GM12891 (cell line): ENCODE measurements around the gene VMA21.

Source experiments
- DNase-seq: peaks from one replicate; pipeline ENCODE4 v3.0.0; 2011; ENCODE audit warnings: low spot score; ENCODE audit not compliant: insufficient read length
- FAIRE-seq: peaks from 2 replicates; lab custom pipeline; 2011; peaks lifted over from hg19 to GRCh38; lab: Jason Lieb, UNC
- PAX5 ChIP-seq: IDR thresholded peaks from 2 replicates; pipeline ENCODE4 v1.6.1; 2011; ENCODE audit warnings: low read length, moderate library complexity, mild to moderate bottlenecking; ENCODE audit not compliant: insufficient read depth, severe bottlenecking
- POLR2A ChIP-seq: IDR thresholded peaks from 2 replicates; pipeline ENCODE4 v1.6.1; 2011; ENCODE audit warnings: low read depth, low read length, control low read depth
- POLR2AphosphoS5 ChIP-seq: IDR thresholded peaks from 2 replicates; pipeline ENCODE4 v1.6.1; 2011; ENCODE audit warnings: low read depth, low read length, control low read depth
- POU2F2 ChIP-seq: IDR thresholded peaks from 2 replicates; pipeline ENCODE4 v1.6.1; 2011; ENCODE audit warnings: low read depth, mild to moderate bottlenecking, control low read depth, low read length, moderate library complexity
- SPI1 ChIP-seq: IDR thresholded peaks from 2 replicates; pipeline ENCODE4 v1.6.1; 2011; ENCODE audit warnings: low read depth, low read length, control low read depth
- TAF1 ChIP-seq: IDR thresholded peaks from 2 replicates; pipeline ENCODE4 v1.6.1; 2011; ENCODE audit warnings: low read depth, low read length, control low read depth

VMA21 gene

GRCh38 chrX:151393514-151393913, 3.5 kb upstream of the VMA21 start:
- DNase-seq = peak; percentile 20
- FAIRE-seq = peak; percentile 82
- TF ChIP-seq SPI1 (no peak), POU2F2 (no peak), PAX5 (no peak), POLR2A (no peak), TAF1 (no peak), POLR2AphosphoS5 (no peak)

- TF ChIP-seq POU2F2 (no peak), PAX5 (no peak), SPI1 (no peak)
- FAIRE-seq (no peak), DNase-seq (peak; percentile 6)
These were observed 773 bp upstream of the VMA21 start for GRCh38 chrX:151396042-151396824.

- TF ChIP-seq PAX5 (no peak), POU2F2 (no peak), SPI1 (no peak), POLR2AphosphoS5 (no peak; the same call in 1 of the 2 replicates), POLR2A (no peak), TAF1 (no peak)
- no peak for DNase-seq
- FAIRE-seq = peak; percentile 63
These were observed 700 bp downstream of the VMA21 start for GRCh38 chrX:151397741-151398070.

GRCh38 chrX:151398346-151398745, 1.3 kb downstream of the VMA21 start:
- TF ChIP-seq TAF1 = no peak
- TF ChIP-seq POLR2AphosphoS5 = no peak
- TF ChIP-seq PAX5 = no peak
- TF ChIP-seq POLR2A = no peak
- TF ChIP-seq POU2F2 = no peak
- TF ChIP-seq SPI1 = no peak
- no peak for FAIRE-seq
- DNase-seq = no peak

DNA sequence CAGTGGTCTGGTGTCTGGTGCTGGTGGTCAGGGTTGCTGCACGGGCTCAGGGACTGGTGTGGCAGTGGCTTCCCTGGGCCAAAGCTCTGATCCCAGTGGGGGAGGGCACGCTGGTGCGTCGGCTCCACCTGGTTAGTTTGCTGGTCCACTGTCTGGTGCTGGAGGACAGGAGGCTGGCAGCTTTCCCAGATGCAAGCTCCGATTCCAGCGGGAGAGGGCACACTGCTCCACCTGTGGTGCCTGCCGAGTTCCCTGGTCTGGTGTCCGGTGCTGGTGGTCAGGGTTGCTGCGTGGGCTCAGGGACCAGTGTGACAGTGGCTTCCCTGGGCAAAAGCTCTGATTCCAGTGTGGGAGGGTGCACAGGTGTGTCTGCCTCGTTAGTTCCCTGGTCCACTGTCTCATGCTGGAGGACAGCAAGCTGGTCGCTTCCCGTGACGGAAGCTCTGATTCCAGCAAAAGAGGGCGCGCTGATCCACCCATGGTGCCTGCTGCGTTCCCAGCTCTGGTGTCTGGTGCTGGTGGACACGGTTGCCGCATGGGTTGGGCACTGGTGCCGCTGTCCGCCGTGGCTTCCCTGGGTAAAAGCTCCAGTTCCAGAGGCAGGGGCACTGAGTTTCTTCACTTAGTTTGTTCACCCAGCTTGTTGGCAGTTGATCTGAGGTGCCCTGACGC, 5.8 kb downstream of the VMA21 start:
- no peak for DNase-seq
- FAIRE-seq = no peak
- no peak for TF ChIP-seq SPI1
- no peak for TF ChIP-seq TAF1
- TF ChIP-seq POLR2A = no peak
- no peak for TF ChIP-seq POLR2AphosphoS5
- TF ChIP-seq POU2F2 = no peak

GRCh38 chrX:151416579-151416978, 19.6 kb downstream of the VMA21 start:
- DNase-seq (no peak), FAIRE-seq (no peak)
- TF ChIP-seq TAF1 (no peak), PAX5 (no peak), POLR2AphosphoS5 (no peak), POU2F2 (no peak), POLR2A (no peak), SPI1 (no peak)

- TF ChIP-seq TAF1 = no peak
- no peak for TF ChIP-seq POLR2AphosphoS5
- no peak for TF ChIP-seq PAX5
- no peak for TF ChIP-seq POLR2A
- no peak for TF ChIP-seq SPI1
- TF ChIP-seq POU2F2 = no peak
- no peak for FAIRE-seq
- no peak for DNase-seq
These were observed 22.8 kb downstream of the VMA21 start for GRCh38 chrX:151419782-151420181.

- FAIRE-seq (no peak), DNase-seq (no peak)
- TF ChIP-seq POU2F2 (no peak), POLR2AphosphoS5 (no peak), TAF1 (no peak), SPI1 (no peak), PAX5 (no peak), POLR2A (no peak)
These were observed 27.5 kb downstream of the VMA21 start for GRCh38 chrX:151424505-151424904.

DNA sequence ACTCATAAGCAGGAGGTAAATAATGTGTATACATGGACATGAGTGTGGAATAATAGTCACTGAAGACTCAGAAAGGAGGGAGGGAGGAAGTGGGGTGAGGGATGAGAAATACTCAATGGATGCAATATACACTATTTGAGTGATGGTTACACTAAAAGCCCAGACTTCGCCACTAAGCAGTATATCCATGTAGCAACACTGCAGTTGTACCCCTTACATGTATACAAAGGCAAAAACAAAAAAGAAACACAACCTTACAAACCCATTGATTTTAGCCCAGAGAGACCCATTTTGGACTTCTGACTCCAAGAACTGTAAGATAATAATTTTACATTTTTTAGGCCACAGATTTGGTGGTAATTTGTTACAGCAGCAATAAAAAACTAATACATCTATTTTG, 51.5 kb downstream of the VMA21 start:
- no peak for TF ChIP-seq TAF1
- TF ChIP-seq SPI1 = no peak
- no peak for TF ChIP-seq POLR2A
- no peak for TF ChIP-seq POLR2AphosphoS5
- no peak for DNase-seq
- no peak for FAIRE-seq

GRCh38 chrX:151458824-151459223, 61.8 kb downstream of the VMA21 start:
- DNase-seq = no peak
- TF ChIP-seq POLR2A = no peak
- TF ChIP-seq SPI1 = no peak
- TF ChIP-seq PAX5 = no peak
- no peak for TF ChIP-seq POU2F2
- no peak for FAIRE-seq
